Measurements from ENCODE around the gene OCIAD1. TPM values are rescaled to one million over a fixed set of nuclear protein-coding genes. Genes with fewer than 3 reads are reported as not detected.

Gene OCIAD1
- total and polyA plus RNA-seq, 2 of the 13 experiments (the other 11 are each of a cell fraction or from before 2014, with no cell fraction given), result 67.3 to 74.9 TPM

DNA sequence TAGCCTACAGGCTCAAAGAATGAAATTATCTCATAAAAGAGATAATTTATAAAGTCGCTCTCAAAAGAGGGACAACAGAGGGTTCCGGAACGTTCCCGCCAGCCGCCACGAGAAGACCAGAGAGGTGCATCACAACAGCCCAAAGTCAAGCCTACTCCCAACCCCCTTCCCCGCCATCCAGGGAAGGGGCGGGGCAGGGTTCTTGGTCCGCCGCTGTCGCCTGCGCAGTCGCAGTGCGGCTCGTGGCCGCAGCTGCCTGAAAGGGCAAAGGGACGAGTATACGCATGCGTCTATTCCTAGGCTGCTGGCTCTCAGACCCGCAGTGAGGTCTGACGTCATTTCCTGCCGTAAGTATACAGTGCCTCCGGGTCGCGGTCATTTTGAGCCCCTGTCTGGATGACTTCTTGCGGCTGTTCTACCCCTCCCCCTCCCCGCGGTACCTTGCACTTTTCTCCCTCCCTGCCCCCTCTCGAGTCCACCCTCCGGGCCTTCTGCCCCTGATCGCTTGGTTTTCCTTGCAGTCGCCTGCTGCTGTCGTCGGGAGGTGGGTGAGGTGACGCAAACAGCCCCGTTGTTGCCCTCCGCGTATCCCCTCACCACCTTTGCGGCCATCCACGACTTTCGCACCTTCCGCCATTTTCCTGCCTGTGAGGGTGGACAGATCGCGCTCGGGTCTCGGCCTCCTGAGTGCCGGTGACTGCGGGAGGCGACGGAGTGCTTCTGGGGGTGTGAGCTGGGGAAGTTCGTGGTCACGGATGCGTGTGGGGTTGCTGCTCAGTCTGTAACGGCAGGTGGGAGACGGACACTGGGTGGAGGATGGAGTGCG lies at the start of gene OCIAD1 (continued):
- TF ChIP-seq CERS6 (CRISPR knock-in tag; IDR thresholded peaks at IDR 0.05), result no peak
- TF ChIP-seq, protein P1, sequence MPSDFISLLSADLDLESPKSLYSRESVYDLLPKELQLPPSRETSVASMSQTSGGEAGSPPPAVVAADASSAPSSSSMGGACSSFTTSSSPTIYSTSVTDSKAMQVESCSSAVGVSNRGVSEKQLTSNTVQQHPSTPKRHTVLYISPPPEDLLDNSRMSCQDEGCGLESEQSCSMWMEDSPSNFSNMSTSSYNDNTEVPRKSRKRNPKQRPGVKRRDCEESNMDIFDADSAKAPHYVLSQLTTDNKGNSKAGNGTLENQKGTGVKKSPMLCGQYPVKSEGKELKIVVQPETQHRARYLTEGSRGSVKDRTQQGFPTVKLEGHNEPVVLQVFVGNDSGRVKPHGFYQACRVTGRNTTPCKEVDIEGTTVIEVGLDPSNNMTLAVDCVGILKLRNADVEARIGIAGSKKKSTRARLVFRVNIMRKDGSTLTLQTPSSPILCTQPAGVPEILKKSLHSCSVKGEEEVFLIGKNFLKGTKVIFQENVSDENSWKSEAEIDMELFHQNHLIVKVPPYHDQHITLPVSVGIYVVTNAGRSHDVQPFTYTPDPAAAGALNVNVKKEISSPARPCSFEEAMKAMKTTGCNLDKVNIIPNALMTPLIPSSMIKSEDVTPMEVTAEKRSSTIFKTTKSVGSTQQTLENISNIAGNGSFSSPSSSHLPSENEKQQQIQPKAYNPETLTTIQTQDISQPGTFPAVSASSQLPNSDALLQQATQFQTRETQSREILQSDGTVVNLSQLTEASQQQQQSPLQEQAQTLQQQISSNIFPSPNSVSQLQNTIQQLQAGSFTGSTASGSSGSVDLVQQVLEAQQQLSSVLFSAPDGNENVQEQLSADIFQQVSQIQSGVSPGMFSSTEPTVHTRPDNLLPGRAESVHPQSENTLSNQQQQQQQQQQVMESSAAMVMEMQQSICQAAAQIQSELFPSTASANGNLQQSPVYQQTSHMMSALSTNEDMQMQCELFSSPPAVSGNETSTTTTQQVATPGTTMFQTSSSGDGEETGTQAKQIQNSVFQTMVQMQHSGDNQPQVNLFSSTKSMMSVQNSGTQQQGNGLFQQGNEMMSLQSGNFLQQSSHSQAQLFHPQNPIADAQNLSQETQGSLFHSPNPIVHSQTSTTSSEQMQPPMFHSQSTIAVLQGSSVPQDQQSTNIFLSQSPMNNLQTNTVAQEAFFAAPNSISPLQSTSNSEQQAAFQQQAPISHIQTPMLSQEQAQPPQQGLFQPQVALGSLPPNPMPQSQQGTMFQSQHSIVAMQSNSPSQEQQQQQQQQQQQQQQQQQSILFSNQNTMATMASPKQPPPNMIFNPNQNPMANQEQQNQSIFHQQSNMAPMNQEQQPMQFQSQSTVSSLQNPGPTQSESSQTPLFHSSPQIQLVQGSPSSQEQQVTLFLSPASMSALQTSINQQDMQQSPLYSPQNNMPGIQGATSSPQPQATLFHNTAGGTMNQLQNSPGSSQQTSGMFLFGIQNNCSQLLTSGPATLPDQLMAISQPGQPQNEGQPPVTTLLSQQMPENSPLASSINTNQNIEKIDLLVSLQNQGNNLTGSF (CRISPR knock-in tag; IDR thresholded peaks at IDR 0.05), result no peak
- TF ChIP-seq ZNF354B (CRISPR knock-in tag; IDR thresholded peaks at IDR 0.05), result no peak
- TF ChIP-seq MAZ (IDR thresholded peaks at IDR 0.05; ENCODE audit: borderline replicate concordance, low read depth, low read length), result 0 out of 2 replicates have a peak, but pooled peaks have one; percentile 15
- TF ChIP-seq MAZ (CRISPR knock-in tag; IDR thresholded peaks at IDR 0.05; ENCODE audit: low read depth), result no peak; the same call in 1 of the 2 replicates
- TF ChIP-seq ISL2 (CRISPR knock-in tag; IDR thresholded peaks at IDR 0.05), result no peak
- no peak for TF ChIP-seq ZBTB1 (CRISPR knock-in tag; IDR thresholded peaks at IDR 0.05; ENCODE audit: borderline replicate concordance)
- TF ChIP-seq ARHGAP35 (CRISPR knock-in tag; IDR thresholded peaks at IDR 0.05; ENCODE audit: borderline replicate concordance), result 0 out of 2 replicates have a peak, but pooled peaks have one; percentile 39
- no peak; the same call in 1 of the 2 replicates for TF ChIP-seq REL (CRISPR knock-in tag; conservative IDR thresholded peaks at IDR 0.05)
- no peak for TF ChIP-seq RELA (CRISPR knock-in tag; IDR thresholded peaks at IDR 0.05)
- no peak for TF ChIP-seq LCORL (IDR thresholded peaks at IDR 0.05)
- 0 out of 2 replicates have a peak, but pooled peaks have one; percentile 29 for TF ChIP-seq LCORL (CRISPR knock-in tag; IDR thresholded peaks at IDR 0.05)
- no peak for TF ChIP-seq BRF2 (CRISPR knock-in tag; IDR thresholded peaks at IDR 0.05)
- peak; percentile 75 for TF ChIP-seq ASH2L (IDR thresholded peaks at IDR 0.05; ENCODE audit: insufficient read length, low read depth, low read length)
- no peak for TF ChIP-seq RFX3 (CRISPR knock-in tag; IDR thresholded peaks at IDR 0.05)
- TF ChIP-seq ZBTB8A (CRISPR knock-in tag; IDR thresholded peaks at IDR 0.05; ENCODE audit: borderline replicate concordance, low read depth), result no peak
- no peak for TF ChIP-seq MXD4 (CRISPR knock-in tag; IDR thresholded peaks at IDR 0.05)
- no peak for TF ChIP-seq ZNF253 (CRISPR knock-in tag; IDR thresholded peaks at IDR 0.05; ENCODE audit: borderline replicate concordance)
- TF ChIP-seq ZKSCAN1 (IDR thresholded peaks at IDR 0.05; ENCODE audit: low read length), result no peak
- peak; percentile 98 for TF ChIP-seq CREB1 (IDR thresholded peaks at IDR 0.05)
- peak; percentile 94 for TF ChIP-seq CREB1 (CRISPR knock-in tag; IDR thresholded peaks at IDR 0.05)
- no peak for TF ChIP-seq ZNF275 (CRISPR knock-in tag; IDR thresholded peaks at IDR 0.05; ENCODE audit: borderline replicate concordance)
